Endodermal cell (in vitro differentiated cells): ENCODE data around the gene IMMP2L. TPM values are rescaled to one million over a fixed set of nuclear protein-coding genes. Genes with fewer than 3 reads are reported as not detected.

Source experiments
- DNase-seq: peaks from one replicate; pipeline ENCODE4 v3.0.0-alpha.2; 2017
- H3K27ac ChIP-seq: 2 replicates; pipeline ENCODE4 v1.5.1; 2013; ENCODE audit warnings: mild to moderate bottlenecking, low read depth, low read length, moderate library complexity
- H3K27me3 ChIP-seq: 2 replicates; pipeline ENCODE4 v1.6.1; 2013; ENCODE audit warnings: mild to moderate bottlenecking, low read length, moderate library complexity; ENCODE audit not compliant: insufficient read depth, control insufficient read depth, poor library complexity, severe bottlenecking
- H3K36me3 ChIP-seq: 2 replicates; pipeline ENCODE4 v1.7.0; 2013; ENCODE audit warnings: mild to moderate bottlenecking, low read length, moderate library complexity; ENCODE audit not compliant: control insufficient read depth, insufficient read depth
- H3K4me1 ChIP-seq: one replicate; pipeline ENCODE4 v1.7.0; 2013; ENCODE audit warnings: low read length; ENCODE audit not compliant: control insufficient read depth, insufficient read depth
- H3K4me3 ChIP-seq: 2 replicates; pipeline ENCODE4 v1.5.1; 2013; ENCODE audit warnings: mild to moderate bottlenecking, low read length, moderate library complexity
- H3K9ac ChIP-seq: 2 replicates; pipeline ENCODE4 v1.6.1; 2013; ENCODE audit warnings: mild to moderate bottlenecking, low read length, moderate library complexity; ENCODE audit not compliant: poor library complexity, severe bottlenecking; ENCODE audit errors: extremely low read depth
- H3K9me3 ChIP-seq: 2 replicates; pipeline ENCODE4 v1.6.1; 2013; ENCODE audit warnings: mild to moderate bottlenecking, low read length, moderate library complexity; ENCODE audit not compliant: control insufficient read depth
- H3K27ac Mint-ChIP-seq: 2 replicates; pipeline ENCODE4 v1.8.0; 2020; ENCODE audit warnings: mixed read lengths
- H3K27me3 Mint-ChIP-seq: 2 replicates; pipeline ENCODE4 v1.8.0; 2021; ENCODE audit warnings: mild to moderate bottlenecking, mixed read lengths; ENCODE audit not compliant: insufficient read depth
- H3K36me3 Mint-ChIP-seq: 2 replicates; pipeline ENCODE4 v1.8.0; 2020; ENCODE audit warnings: low read depth, mixed read lengths
- H3K4me1 Mint-ChIP-seq: 2 replicates; pipeline ENCODE4 v1.8.0; 2020; ENCODE audit warnings: mixed read lengths
- H3K4me3 Mint-ChIP-seq: 2 replicates; pipeline ENCODE4 v1.8.0; 2020; ENCODE audit warnings: mild to moderate bottlenecking, moderate library complexity, mixed read lengths
- H3K9me3 Mint-ChIP-seq: 2 replicates; pipeline ENCODE4 v1.8.0; 2020; ENCODE audit warnings: mild to moderate bottlenecking, mixed read lengths
- WGBS, 2 experiments: methylation state at CpG; one replicate each; pipeline versions ENCODE4 v1.1.5 to v1.1.7; 2013; ENCODE audit warnings: missing lambda C conversion rate in 2 of 2, mixed read lengths in 1 of 2; ENCODE audit not compliant: insufficient coverage in 1 of 2, insufficient read length in 1 of 2; 5-methylcytosine and 5-hydroxymethylcytosine counted together
- total RNA-seq, 2 donors: library from RNA; stranded (reverse); fragmentation: NEBNext Ultra II Directional in 1 of 2; extraction: Animal tissue kit (Norgen Biotek cat#: 25700) in 1 of 2; gene quantifications; 2 replicates in 1 of 2; 3 replicates in 1 of 2; pipeline ENCODE4 v1.2.1, GENCODE V29; 2021
- TF ChIP-seq, protein P1 (sequence below): fragments of 200-600 bp; sonication (generic); conservative IDR thresholded peaks from 2 replicates; pipeline ENCODE4 v1.5.0; 2021; ENCODE audit warnings: antibody characterized with exemption, mild to moderate bottlenecking

IMMP2L gene
- total RNA-seq, 2 donors from 2014 or later: 17.7 to 19.4 TPM

DNA sequence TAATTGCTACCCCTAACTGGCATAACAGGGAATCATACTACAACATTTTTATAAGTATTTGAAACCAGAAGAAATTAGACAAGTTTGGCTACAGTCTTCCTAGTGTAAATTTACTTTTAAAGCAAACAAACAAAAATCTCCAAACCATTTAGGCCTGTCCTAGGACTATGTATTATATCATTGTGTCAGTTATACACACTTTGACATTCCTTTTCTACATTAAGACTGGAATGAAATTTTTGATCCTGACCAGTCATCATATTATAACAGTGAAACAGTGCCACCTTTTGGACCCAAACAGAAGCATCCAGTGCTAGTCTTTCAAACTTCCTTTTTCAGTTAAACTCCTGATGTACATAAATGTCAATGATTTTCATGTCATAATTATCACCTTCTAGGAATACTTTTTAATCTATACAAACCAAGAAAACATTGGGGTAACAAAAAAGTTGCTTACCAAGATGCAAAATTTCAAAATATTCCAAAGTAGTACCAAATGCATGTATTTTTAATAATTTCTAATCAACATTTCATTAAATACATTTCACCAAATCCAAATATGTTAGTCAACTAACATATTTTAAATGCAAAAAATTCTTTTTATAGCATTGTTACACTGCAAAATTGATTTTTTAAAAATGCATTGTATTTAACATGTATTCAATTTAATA lies 75.7 kb downstream of the IMMP2L start:
- Histone ChIP-seq H3K27ac (no peak overlapping the region), H3K4me1 (no peaks in the 10 kb centered on the region), H3K9ac (no peak overlapping the region), H3K27me3 (no peaks in the 10 kb centered on the region), H3K9me3 (no peaks in the 10 kb centered on the region), H3K4me3 (no peak overlapping the region), H3K36me3 (no peaks in the 10 kb centered on the region)
- DNase-seq: no peak
- Mint-ChIP-seq H3K4me3 (no peak overlapping the region), H3K4me1 (no peaks in the 10 kb centered on the region), H3K27ac (no peak overlapping the region), H3K9me3 (no peaks in the 10 kb centered on the region), H3K36me3 (no peaks in the 10 kb centered on the region), H3K27me3 (no peaks in the 10 kb centered on the region)
- TF ChIP-seq, protein P1, sequence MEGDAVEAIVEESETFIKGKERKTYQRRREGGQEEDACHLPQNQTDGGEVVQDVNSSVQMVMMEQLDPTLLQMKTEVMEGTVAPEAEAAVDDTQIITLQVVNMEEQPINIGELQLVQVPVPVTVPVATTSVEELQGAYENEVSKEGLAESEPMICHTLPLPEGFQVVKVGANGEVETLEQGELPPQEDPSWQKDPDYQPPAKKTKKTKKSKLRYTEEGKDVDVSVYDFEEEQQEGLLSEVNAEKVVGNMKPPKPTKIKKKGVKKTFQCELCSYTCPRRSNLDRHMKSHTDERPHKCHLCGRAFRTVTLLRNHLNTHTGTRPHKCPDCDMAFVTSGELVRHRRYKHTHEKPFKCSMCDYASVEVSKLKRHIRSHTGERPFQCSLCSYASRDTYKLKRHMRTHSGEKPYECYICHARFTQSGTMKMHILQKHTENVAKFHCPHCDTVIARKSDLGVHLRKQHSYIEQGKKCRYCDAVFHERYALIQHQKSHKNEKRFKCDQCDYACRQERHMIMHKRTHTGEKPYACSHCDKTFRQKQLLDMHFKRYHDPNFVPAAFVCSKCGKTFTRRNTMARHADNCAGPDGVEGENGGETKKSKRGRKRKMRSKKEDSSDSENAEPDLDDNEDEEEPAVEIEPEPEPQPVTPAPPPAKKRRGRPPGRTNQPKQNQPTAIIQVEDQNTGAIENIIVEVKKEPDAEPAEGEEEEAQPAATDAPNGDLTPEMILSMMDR: peak; percentile 81

DNA sequence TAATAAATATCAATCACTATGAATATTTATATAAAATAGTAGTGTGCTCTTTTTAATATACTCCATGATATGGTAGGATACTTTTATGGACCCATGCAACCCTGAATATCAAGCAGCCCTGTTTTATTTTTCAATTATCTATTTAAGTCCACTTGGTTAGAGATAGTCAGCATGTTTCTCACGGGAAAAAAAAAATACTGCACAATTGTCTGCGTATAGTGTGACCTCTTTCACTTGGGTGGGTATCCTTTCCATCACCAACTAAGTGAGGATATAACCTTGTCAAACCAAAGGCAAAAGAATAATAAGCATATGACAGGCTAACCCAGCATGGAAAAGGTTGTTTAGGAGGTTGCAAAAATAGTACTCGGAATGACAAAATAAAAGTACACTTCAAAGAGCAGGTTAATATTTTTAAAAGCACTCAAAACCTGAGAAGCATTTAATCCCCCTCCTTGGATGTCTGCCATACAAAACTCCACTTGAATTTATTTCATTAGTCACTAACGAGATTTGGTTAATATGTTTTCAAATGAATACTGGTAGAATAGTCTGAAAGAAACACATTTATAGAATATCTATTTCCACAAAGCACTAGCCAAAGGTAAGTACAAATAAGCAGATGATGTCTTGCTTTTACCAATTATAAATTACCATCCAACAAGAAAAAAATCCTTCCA lies 76.5 kb downstream of the IMMP2L start:
- H3K9me3 ChIP-seq: no peaks in the 10 kb centered on the region
- no peaks in the 10 kb centered on the region for H3K36me3 Mint-ChIP-seq
- H3K4me3 Mint-ChIP-seq: no peak overlapping the region
- no peaks in the 10 kb centered on the region for H3K4me1 ChIP-seq
- no peaks in the 10 kb centered on the region for H3K27me3 Mint-ChIP-seq
- no peaks in the 10 kb centered on the region for H3K27me3 ChIP-seq
- TF ChIP-seq, protein P1: no peak
- no peak overlapping the region for H3K27ac Mint-ChIP-seq
- no peaks in the 10 kb centered on the region for H3K4me1 Mint-ChIP-seq
- H3K9ac ChIP-seq: no peak overlapping the region
- no peaks in the 10 kb centered on the region for H3K36me3 ChIP-seq
- H3K9me3 Mint-ChIP-seq: no peaks in the 10 kb centered on the region
- no peak overlapping the region for H3K4me3 ChIP-seq
- H3K27ac ChIP-seq: no peak overlapping the region
- no peak for DNase-seq
- WGBS, 2 experiments: 96 to 100% methylated on average over 2 to 3 of the region's 4 CpGs

DNA sequence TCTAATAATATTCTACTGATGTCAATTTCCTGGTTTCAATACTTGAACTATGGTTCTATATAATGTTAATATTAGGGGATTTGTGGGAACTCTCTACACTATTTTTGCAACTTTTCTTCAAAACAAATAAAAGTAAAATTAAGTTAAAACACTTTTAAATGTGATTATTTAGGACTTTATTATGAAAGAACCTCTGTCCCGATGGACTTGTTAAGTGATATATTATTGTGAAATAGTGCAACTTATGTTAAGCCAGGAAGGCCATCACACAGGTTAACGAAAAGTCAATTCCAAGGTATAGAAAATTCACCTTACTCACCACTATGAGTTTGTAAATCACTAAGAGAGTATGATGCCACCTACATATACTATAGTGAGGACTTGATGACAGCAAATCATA lies 79.2 kb downstream of the IMMP2L start:
- Mint-ChIP-seq H3K36me3 (no peaks in the 10 kb centered on the region), H3K4me3 (no peak overlapping the region), H3K9me3 (peaks cover 2% of the 10 kb centered on the region), H3K27ac (no peak overlapping the region), H3K4me1 (no peaks in the 10 kb centered on the region), H3K27me3 (no peaks in the 10 kb centered on the region)
- Histone ChIP-seq H3K9me3 (no peaks in the 10 kb centered on the region), H3K36me3 (no peaks in the 10 kb centered on the region), H3K27me3 (no peaks in the 10 kb centered on the region), H3K27ac (no peak overlapping the region), H3K9ac (no peak overlapping the region), H3K4me1 (no peaks in the 10 kb centered on the region), H3K4me3 (no peak overlapping the region)
- TF ChIP-seq, protein P1: no peak
- 100% methylated on average over 1 of the region's 2 CpGs; no CpG with 5 or more reads in 1 of the 2 experiments for WGBS, 2 experiments
- no peak for DNase-seq
